Vagina (tissue), 2 donors: ENCODE data around the gene MAL.

ENCODE experiments used
- POLR2A ChIP-seq, 2 donors: fragments of 450-650 bp; IDR thresholded peaks; one replicate each; pipeline ENCODE4 v1.6.1; 2017; ENCODE audit warnings: antibody characterized with exemption in 2 of 2, mild to moderate bottlenecking in 2 of 2, moderate library complexity in 2 of 2
- TF ChIP-seq, protein P1 (sequence below), 3 experiments: fragments of 450-650 bp in 2 of 3; fragments of 200-600 bp in 1 of 3; sonication (generic) in 1 of 3; IDR thresholded peaks; one replicate each; pipeline ENCODE4 v1.5.1; 2017 to 2019; ENCODE audit warnings: antibody characterized with exemption in 3 of 3, mild to moderate bottlenecking in 2 of 3, moderate library complexity in 2 of 3

DNA sequence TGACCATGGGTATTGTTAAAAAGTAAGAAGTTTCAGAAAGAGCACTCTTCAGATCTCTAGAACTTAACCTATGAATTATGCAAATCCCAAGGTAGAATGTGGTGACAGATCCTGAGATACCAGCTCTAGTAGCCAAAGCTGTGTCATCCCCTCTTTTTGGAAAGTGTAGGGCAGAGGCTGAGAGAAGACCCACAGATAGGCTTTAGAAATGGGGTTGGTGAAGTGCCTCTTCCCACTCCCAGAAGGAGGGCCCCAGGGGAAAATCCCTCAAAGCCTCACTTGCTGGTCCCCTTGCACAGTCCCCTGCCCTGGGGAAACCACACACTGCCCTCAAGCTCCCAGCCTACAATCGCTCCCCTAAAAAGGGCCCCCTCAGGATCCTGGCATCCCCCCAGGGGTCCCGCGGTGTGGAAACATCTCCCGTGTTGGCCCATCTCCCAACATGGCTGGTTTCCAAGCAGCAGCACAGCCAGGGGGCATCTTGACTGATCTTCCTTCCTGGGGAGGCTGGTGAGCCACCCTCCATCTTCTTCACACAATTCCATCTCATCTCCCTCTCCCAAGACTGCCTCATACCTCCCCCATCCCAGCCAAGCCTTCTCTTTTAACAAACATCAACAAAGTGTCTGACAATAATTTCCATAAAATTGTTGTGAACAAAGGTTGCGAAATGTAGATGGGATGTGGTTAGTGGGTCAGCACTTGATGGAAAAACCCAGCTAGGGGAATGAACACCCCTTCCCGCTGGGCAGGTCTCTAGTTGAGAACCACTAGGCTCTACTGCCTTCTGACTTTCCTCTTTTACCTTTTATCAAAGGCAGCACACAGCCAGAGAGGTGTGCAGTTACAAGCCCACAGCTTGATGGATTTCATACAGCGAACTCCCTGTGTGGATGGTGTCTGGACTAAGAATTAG lies 25.1 kb downstream of the MAL start:
- TF ChIP-seq, protein P1, sequence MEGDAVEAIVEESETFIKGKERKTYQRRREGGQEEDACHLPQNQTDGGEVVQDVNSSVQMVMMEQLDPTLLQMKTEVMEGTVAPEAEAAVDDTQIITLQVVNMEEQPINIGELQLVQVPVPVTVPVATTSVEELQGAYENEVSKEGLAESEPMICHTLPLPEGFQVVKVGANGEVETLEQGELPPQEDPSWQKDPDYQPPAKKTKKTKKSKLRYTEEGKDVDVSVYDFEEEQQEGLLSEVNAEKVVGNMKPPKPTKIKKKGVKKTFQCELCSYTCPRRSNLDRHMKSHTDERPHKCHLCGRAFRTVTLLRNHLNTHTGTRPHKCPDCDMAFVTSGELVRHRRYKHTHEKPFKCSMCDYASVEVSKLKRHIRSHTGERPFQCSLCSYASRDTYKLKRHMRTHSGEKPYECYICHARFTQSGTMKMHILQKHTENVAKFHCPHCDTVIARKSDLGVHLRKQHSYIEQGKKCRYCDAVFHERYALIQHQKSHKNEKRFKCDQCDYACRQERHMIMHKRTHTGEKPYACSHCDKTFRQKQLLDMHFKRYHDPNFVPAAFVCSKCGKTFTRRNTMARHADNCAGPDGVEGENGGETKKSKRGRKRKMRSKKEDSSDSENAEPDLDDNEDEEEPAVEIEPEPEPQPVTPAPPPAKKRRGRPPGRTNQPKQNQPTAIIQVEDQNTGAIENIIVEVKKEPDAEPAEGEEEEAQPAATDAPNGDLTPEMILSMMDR (IDR thresholded peaks at IDR 0.05): no peak
- TF ChIP-seq POLR2A (IDR thresholded peaks at IDR 0.05): no peak
